Right lobe of liver (tissue), 4 donors: ENCODE measurements around the gene NEU2.

Source experiments
- POLR2A ChIP-seq: fragments of 450-650 bp; IDR thresholded peaks from one replicate; pipeline ENCODE4 v1.6.1; 2017; ENCODE audit warnings: antibody characterized with exemption, mild to moderate bottlenecking
- TF ChIP-seq, protein P1 (sequence below), 4 donors: fragments of 200-600 bp in 3 of 4; fragments of 450-650 bp in 1 of 4; IDR thresholded peaks; one replicate each; pipeline versions ENCODE4 v1.5.1 to v1.8.0; 2016 to 2022; ENCODE audit warnings: antibody characterized with exemption in 4 of 4, mild to moderate bottlenecking in 2 of 4
- donor health status: DM: no; HTN: no; CAD: no.
- donor health status: DM: no; HTN: no; CAD: no.
- donor health status: DM: no; HTN: yes; CAD: no.

DNA sequence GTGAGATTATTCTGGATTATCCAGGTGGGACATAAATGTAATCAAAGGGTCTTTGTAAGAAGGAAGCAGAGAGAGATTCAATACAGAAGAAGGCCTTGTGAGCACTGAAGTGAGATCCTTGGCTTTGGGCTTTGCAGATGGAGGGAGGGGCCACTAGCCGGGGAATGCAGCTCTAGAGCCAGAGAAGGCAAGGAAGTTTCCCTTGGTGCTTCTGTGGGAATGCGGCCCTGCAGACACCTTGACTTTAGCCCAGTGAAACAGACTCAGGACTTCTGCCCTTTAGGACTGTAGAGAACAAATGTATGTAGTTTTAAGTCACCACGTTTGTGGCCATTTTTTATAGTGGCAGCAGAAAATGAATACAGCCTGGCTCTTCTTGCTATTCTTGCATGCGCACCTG is 8.1 kb downstream of the NEU2 start:
- TF ChIP-seq POLR2A = no peak
- TF ChIP-seq, protein P1, sequence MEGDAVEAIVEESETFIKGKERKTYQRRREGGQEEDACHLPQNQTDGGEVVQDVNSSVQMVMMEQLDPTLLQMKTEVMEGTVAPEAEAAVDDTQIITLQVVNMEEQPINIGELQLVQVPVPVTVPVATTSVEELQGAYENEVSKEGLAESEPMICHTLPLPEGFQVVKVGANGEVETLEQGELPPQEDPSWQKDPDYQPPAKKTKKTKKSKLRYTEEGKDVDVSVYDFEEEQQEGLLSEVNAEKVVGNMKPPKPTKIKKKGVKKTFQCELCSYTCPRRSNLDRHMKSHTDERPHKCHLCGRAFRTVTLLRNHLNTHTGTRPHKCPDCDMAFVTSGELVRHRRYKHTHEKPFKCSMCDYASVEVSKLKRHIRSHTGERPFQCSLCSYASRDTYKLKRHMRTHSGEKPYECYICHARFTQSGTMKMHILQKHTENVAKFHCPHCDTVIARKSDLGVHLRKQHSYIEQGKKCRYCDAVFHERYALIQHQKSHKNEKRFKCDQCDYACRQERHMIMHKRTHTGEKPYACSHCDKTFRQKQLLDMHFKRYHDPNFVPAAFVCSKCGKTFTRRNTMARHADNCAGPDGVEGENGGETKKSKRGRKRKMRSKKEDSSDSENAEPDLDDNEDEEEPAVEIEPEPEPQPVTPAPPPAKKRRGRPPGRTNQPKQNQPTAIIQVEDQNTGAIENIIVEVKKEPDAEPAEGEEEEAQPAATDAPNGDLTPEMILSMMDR (IDR thresholded peaks at IDR 0.05) = no peak
